Fibroblast of pulmonary artery (primary cell): Measurements from ENCODE around the gene ESRP2.

Experiments
- DNase-seq: peaks from one replicate; pipeline ENCODE4 v3.0.0-alpha.2; 2010; ENCODE audit warnings: low read depth
- H3K4me3 ChIP-seq: replicated peaks from 2 replicates; pipeline ENCODE4 v1.5.1; 2011; ENCODE audit warnings: low read depth, mild to moderate bottlenecking, control low read depth, low read length, moderate library complexity
- TF ChIP-seq, protein P1 (sequence below): IDR thresholded peaks from 2 replicates; pipeline ENCODE4 v1.5.1; 2011; ENCODE audit warnings: mild to moderate bottlenecking, control low read depth, low read length, inconsistent platforms; ENCODE audit errors: missing control alignments

ESRP2 gene

DNA sequence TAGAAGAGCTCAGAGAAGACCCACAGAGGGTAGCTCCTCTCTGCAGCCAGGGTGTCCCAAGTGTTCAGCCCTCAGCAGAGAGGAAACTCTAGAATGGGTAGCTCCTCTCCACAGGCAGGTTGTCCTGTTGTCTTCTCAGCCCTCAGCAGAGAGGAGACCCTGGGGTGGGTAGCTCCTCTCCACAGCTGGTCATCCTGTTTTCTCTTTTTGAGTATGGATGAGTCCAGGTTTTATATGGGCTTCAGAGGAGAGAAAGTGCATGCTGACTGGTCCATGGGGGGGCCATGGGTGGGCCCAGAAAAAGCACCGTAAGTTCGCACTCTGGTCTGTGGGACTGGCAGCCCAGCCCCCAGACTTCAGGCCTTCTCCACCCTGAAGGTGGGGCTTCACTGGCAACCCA, 48.4 kb downstream of the ESRP2 start:
- no peak for DNase-seq
- no peak overlapping the region for H3K4me3 ChIP-seq
- TF ChIP-seq, protein P1, sequence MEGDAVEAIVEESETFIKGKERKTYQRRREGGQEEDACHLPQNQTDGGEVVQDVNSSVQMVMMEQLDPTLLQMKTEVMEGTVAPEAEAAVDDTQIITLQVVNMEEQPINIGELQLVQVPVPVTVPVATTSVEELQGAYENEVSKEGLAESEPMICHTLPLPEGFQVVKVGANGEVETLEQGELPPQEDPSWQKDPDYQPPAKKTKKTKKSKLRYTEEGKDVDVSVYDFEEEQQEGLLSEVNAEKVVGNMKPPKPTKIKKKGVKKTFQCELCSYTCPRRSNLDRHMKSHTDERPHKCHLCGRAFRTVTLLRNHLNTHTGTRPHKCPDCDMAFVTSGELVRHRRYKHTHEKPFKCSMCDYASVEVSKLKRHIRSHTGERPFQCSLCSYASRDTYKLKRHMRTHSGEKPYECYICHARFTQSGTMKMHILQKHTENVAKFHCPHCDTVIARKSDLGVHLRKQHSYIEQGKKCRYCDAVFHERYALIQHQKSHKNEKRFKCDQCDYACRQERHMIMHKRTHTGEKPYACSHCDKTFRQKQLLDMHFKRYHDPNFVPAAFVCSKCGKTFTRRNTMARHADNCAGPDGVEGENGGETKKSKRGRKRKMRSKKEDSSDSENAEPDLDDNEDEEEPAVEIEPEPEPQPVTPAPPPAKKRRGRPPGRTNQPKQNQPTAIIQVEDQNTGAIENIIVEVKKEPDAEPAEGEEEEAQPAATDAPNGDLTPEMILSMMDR: no peak

DNA sequence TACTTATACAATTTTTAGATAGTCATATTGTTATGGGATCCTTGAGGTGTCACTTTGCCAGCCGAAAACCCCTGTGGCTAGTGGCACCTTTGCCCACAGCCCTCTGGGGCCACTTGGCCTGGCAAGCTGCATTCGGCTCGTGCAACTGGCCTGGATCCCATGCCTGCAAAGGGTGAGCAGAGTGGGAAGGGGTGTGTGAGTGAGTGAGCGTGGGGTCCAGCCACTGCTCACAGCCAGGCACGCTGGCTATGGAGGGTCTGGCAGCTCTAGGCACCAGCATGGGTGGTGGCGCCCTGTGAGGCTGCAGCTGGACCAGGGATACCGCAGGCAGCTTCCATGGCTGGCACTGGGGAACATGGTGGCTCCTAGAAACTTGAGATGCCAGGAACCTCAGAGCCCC, 49.0 kb downstream of the ESRP2 start:
- no peak overlapping the region for H3K4me3 ChIP-seq
- DNase-seq: no peak
- TF ChIP-seq, protein P1: no peak

DNA sequence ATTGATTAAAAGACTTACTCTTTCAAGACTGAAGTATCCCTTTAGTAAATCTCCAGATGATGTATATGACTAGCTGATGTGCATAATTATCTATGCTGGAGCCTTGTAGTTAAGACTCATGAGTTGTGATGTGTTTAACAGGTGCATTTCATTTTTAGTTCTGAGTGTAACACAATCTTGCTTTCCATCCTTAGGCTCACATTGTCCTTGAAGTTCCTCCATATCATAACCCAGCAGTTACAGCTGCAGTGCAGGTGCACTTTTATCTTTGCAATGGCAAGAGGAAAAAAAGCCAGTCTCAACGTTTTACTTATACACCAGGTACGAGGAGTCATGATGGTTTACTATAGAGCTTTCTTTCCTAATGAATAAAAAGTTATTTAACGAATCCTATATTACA, 52.9 kb downstream of the ESRP2 start:
- TF ChIP-seq, protein P1: no peak
- no peak overlapping the region for H3K4me3 ChIP-seq
- no peak for DNase-seq

DNA sequence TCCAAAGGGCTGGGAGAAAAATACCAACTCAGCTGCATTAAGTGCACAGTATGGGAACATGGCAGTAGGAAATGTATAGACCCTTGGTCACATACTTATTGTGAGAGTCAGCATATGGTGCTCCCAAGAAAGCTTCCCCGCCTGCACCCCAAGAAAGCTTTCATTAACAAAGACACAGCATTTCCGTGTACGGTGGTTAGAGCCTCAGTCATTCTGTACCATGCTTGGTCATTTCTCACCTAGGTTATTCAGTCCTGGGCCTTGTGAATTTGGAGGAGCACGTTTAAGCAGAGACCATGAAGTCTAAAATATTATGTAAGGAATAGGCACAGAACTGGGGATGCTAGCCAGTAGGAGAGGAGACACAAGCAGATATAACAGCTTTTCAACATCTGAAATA, 56.1 kb downstream of the ESRP2 start:
- TF ChIP-seq, protein P1: no peak
- no peak for DNase-seq
- H3K4me3 ChIP-seq: no peak overlapping the region

DNA sequence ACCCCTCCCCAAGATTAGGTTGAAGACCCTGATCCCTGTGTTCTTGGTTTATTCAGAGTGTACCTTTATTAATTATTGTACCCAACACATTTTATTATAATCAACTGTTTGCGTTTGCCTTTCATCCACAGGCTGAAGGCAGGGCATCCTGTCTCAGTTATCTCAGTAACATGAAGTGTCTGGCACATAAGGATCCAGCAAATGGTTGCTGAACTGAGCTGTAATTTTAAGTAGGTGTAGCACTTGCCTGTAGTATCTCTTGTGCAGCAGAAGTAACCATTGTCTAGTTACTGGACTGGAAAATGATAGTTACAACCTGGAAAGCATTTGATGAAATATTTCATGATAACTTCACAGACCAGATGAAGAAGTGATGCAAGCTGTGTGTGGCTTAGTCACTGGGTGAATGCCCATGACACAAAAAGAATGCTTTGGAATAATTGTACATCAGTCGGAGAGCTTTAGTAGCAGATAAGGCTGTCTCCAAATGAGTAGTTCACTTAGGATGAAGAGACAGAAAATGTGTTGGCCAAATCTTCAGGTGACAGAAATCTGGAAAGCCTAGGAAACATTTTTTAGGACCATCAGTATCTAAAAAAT, 56.6 kb downstream of the ESRP2 start:
- TF ChIP-seq, protein P1: no peak
- peak; percentile 37 for DNase-seq
- H3K4me3 ChIP-seq: no peak overlapping the region
